Heart right ventricle (tissue), 16 donors: ENCODE data around the gene APEX1. TPM values are rescaled to one million over a fixed set of nuclear protein-coding genes. Genes with fewer than 3 reads are reported as not detected.

Experiments used
- ATAC-seq, 8 donors: fragments of 200-7000 bp; cut with Tn5 transposase; one replicate each; pipeline ENCODE4 v1.9.1; 2020; ENCODE audit warnings: mild to moderate bottlenecking in 8 of 8, moderate library complexity in 8 of 8, moderate number of reproducible peaks in 1 of 8
- DNase-seq, 2 donors: peaks; one replicate each; pipeline ENCODE4 v3.0.0-alpha.2; 2020
- H3K27ac ChIP-seq, 10 donors: fragments of 200-600 bp; sonication (generic) in 2 of 10; one replicate each; pipeline versions ENCODE4 v1.5.0 to v1.8.0; 2020 to 2022; ENCODE audit warnings: mild to moderate bottlenecking in 3 of 10
- H3K27me3 ChIP-seq, 7 donors: fragments of 200-600 bp; one replicate each; pipeline ENCODE4 v1.8.0; 2021 to 2022; ENCODE audit warnings: mild to moderate bottlenecking in 2 of 7
- H3K36me3 ChIP-seq, 9 donors: fragments of 200-600 bp; sonication (generic) in 1 of 9; one replicate each; pipeline versions ENCODE4 v1.5.0 to v1.8.0; 2020 to 2022; ENCODE audit warnings: mild to moderate bottlenecking in 2 of 9
- H3K4me1 ChIP-seq, 9 donors: fragments of 200-600 bp; sonication (generic) in 1 of 9; one replicate each; pipeline versions ENCODE4 v1.5.0 to v1.8.0; 2020 to 2022; ENCODE audit warnings: mild to moderate bottlenecking in 4 of 9
- H3K4me3 ChIP-seq, 10 donors: fragments of 200-600 bp; sonication (generic) in 2 of 10; one replicate each; pipeline versions ENCODE4 v1.5.0 to v1.8.0; 2020 to 2022; ENCODE audit warnings: mild to moderate bottlenecking in 7 of 10, moderate library complexity in 2 of 10
- H3K9me3 ChIP-seq, 11 donors: fragments of 200-600 bp in 10 of 11; sonication (generic) in 2 of 11; one replicate each; pipeline versions ENCODE4 v1.5.0 to v1.8.0; 2013 to 2022; ENCODE audit warnings: mild to moderate bottlenecking in 2 of 11, control low read depth in 1 of 11, moderate library complexity in 1 of 11
- CTCF ChIP-seq, 9 donors: fragments of 200-600 bp; sonication (generic) in 2 of 9; IDR thresholded peaks; one replicate each; pipeline versions ENCODE4 v1.5.0 to v1.8.0; 2021 to 2022; ENCODE audit warnings: antibody characterized with exemption in 9 of 9, mild to moderate bottlenecking in 5 of 9, moderate library complexity in 1 of 9
- WGBS, 2 donors: extraction: QIAGEN DNeasy Blood & Tissue Kit; methylation state at CpG; one replicate each; pipeline ENCODE4 v1.1.7; 2013; ENCODE audit warnings: inconsistent platforms in 1 of 2; 5-methylcytosine and 5-hydroxymethylcytosine counted together
- intact Hi-C, 10 donors: fragments of 100-400 bp; cut with DNase I; formaldehyde crosslinking; loops; one replicate each; pipeline versions ENCODE4 v1.11.1 to v1.14.2; 2022
- polyA plus RNA-seq, 2 donors: library from polyadenylated mRNA; stranded (reverse); fragments of 200-250 nt; gene quantifications; one replicate each; pipeline ENCODE4 v1.2.3, GENCODE V29; 2013
- total RNA-seq, 10 donors: library from RNA; stranded (reverse); fragmentation: NEBNext Ultra II Directional in 3 of 10; extraction: Animal tissue kit (Norgen Biotek cat#: 25700) in 3 of 10; gene quantifications; one replicate each; pipeline versions ENCODE4 v1.2.1 to v1.2.4, GENCODE V29; 2021 to 2023
- donor health status: Arrhythmogenic right ventricular cardiomyopathy.
- donor health status: ischemic (EF 13 %, LVEDD 7.1; RV severe dilation, severe dysfunction).
- donor health status: healthy with polysubstance abuse.
- donor health status: DM: no; HTN: yes; CAD: no.
- donor health status: DM: no; HTN: no; CAD: no.
- donor health status: ischemic (EF 25% LVEDD 6.9; RV normal size, moderate dysfunction).
- donor health status: ischemic (EF 25% LVEDD 5.7; RV mildly dilated, moderate dysfunction).
- donor health status: healthy.
- donor health status: DM: yes; HTN: yes; CAD: no.
- donor health status: Ischemic cardiomyopathy.
- donor health status: ischemic (EF 35%, LVEDD 5.7; RV mildly dilated, moderate dysfunction).
- donor health status: nonischemic (EF 11% LVEDD 7.7; RV severe dilation, severe dysfunction).
- donor health status: DM: yes; HTN: yes; CAD: no.
- donor health status: PGD.
- donor health status: ischemic (EF 29% LVEDD 5.4; RV normal size, mild dysfunction).
- donor health status: nonischemic (EF 23%, LVEDD 6.1; RV moderate dilation, normal function).

Gene APEX1
- total and polyA plus RNA-seq, 12 donors, result 57.1 to 103 (median 70.6) TPM

- Histone ChIP-seq H3K27ac (peak overlapping the region; percentile 83 to 97 (median 91)), H3K27me3 (no peaks in the 10 kb centered on the region), H3K4me3 (peak overlapping the region; percentile 66 to 98 (median 74)), H3K36me3 (peaks cover 0 to 63% (median 44%) of the 10 kb centered on the region in 9 donors), H3K4me1 (peaks cover 8 to 71% (median 42%) of the 10 kb centered on the region in 9 donors), H3K9me3 (no peaks in the 10 kb centered on the region)
- intact Hi-C loops, result loop anchor here in 6 of 10 donors (1.0 to 10.0 kb wide), 6 partner anchors 38 to 157 kb away; partner anchors contain the start of genes PARP2 (in 4 of the 6) and TEP1 (in 2 of the 6)
- DNase-seq, result no peak
- peak; percentile 35 to 77 (median 60) for ATAC-seq
- TF ChIP-seq CTCF (IDR thresholded peaks at IDR 0.05), result no peak
- WGBS, 2 donors, result 2% methylated on average over 39 of the region's 39 CpGs
Observed at GRCh38 chr14:20455355-20456300, 602 bp downstream of the APEX1 start.

GRCh38 chr14:20456971-20457370 lies 1.9 kb downstream of the APEX1 start:
- no peak for TF ChIP-seq CTCF (IDR thresholded peaks at IDR 0.05)
- Histone ChIP-seq H3K27ac (peak overlapping the region in 2 of 10 donors; percentile 18 to 25), H3K4me1 (peaks cover 9 to 72% (median 46%) of the 10 kb centered on the region in 9 donors), H3K4me3 (peak overlapping the region in 1 of 10 donors; percentile 98), H3K27me3 (no peaks in the 10 kb centered on the region), H3K36me3 (peaks cover 0 to 50% (median 32%) of the 10 kb centered on the region in 9 donors), H3K9me3 (no peaks in the 10 kb centered on the region)
- ATAC-seq (no peak), DNase-seq (no peak)
- intact Hi-C loops, result loop anchor here in 5 of 10 donors (5.0 to 10.0 kb wide), 4 partner anchors 40 to 155 kb away; partner anchors contain the start of gene PARP2 (in 4 of the 5)
- WGBS, 2 donors, result 73 to 86% methylated on average over 13 of the region's 13 CpGs

GRCh38 chr14:20458031-20458789 lies 3.2 kb downstream of the APEX1 start:
- Histone ChIP-seq H3K9me3 (no peaks in the 10 kb centered on the region), H3K27me3 (no peaks in the 10 kb centered on the region), H3K27ac (peak overlapping the region in 2 of 10 donors; percentile 6 to 18), H3K4me3 (no peak overlapping the region), H3K36me3 (peaks cover 0 to 43% (median 30%) of the 10 kb centered on the region in 9 donors), H3K4me1 (peaks cover 9 to 72% (median 40%) of the 10 kb centered on the region in 9 donors)
- DNase-seq (no peak), ATAC-seq (no peak)
- intact Hi-C loops, result loop anchor here in 5 of 10 donors (5.0 to 10.0 kb wide), 4 partner anchors 41 to 154 kb away; partner anchors contain the start of gene PARP2 (in 4 of the 5)
- no peak for TF ChIP-seq CTCF (IDR thresholded peaks at IDR 0.05)
- 56 to 59% methylated on average over 8 of the region's 8 CpGs for WGBS, 2 donors
